ENCODE data around the gene TEAD1. TPM values are rescaled to one million over a fixed set of nuclear protein-coding genes. Genes with fewer than 3 reads are reported as not detected.
A peak's percentile ranks its signal among the peaks of the same experiment; 100 is the strongest.

The TEAD1 gene
- total RNA-seq, 4 donors from 2014 or later: 184 to 272 (median 208) TPM

- H3K9me3 ChIP-seq: no peaks in the 10 kb centered on the region
- ATAC-seq: no peak
- H3K27ac ChIP-seq: no peak overlapping the region
- TF ChIP-seq POLR2A (IDR thresholded peaks at IDR 0.05): no peak
- no peak for TF ChIP-seq POLR2AphosphoS5 (IDR thresholded peaks at IDR 0.05)
- TF ChIP-seq CTCF (IDR thresholded peaks at IDR 0.05): no peak
- no peak for TF ChIP-seq EP300 (IDR thresholded peaks at IDR 0.05)
- H3K4me3 ChIP-seq: no peak overlapping the region
- peaks cover 0 to 55% of the 10 kb centered on the region in 2 donors for H3K36me3 ChIP-seq
- H3K4me1 ChIP-seq: peaks cover 0 to 9% (median 0%) of the 10 kb centered on the region in 3 donors
- WGBS, 2 donors (ENCODE audit: low coverage in 1 of 2): 83% methylated on average over 1 of the region's 6 CpGs; no CpG with 5 or more reads in 1 of the 2 donors
- H3K27me3 ChIP-seq: no peaks in the 10 kb centered on the region
These were observed 206.1 kb downstream of the TEAD1 start for GRCh38 chr11:12880327-12880726.

GRCh38 chr11:12882670-12883069 lies 208.4 kb downstream of the TEAD1 start:
- no peak for ATAC-seq
- H3K9me3 ChIP-seq: no peaks in the 10 kb centered on the region
- no peak overlapping the region for H3K4me3 ChIP-seq
- H3K4me1 ChIP-seq: peaks cover 0 to 9% (median 0%) of the 10 kb centered on the region in 3 donors
- H3K36me3 ChIP-seq: peaks cover 0 to 55% of the 10 kb centered on the region in 2 donors
- TF ChIP-seq POLR2AphosphoS5 (IDR thresholded peaks at IDR 0.05) (no peak), CTCF (IDR thresholded peaks at IDR 0.05) (no peak), EP300 (IDR thresholded peaks at IDR 0.05) (no peak), POLR2A (IDR thresholded peaks at IDR 0.05) (no peak)
- no peaks in the 10 kb centered on the region for H3K27me3 ChIP-seq
- no peak overlapping the region for H3K27ac ChIP-seq
- WGBS, 2 donors (ENCODE audit: low coverage in 1 of 2): 33% methylated on average over 1 of the region's 5 CpGs; no CpG with 5 or more reads in 1 of the 2 donors

GRCh38 chr11:12884751-12885318 lies 210.6 kb downstream of the TEAD1 start:
- no peak overlapping the region for H3K4me3 ChIP-seq
- H3K27ac ChIP-seq: no peak overlapping the region
- WGBS, 2 donors (ENCODE audit: low coverage in 1 of 2): 25 to 56% methylated on average over 1 to 3 of the region's 5 CpGs
- TF ChIP-seq EP300 (IDR thresholded peaks at IDR 0.05): no peak
- no peak for TF ChIP-seq POLR2A (IDR thresholded peaks at IDR 0.05)
- peak; percentile 45 for TF ChIP-seq POLR2AphosphoS5 (IDR thresholded peaks at IDR 0.05)
- H3K4me1 ChIP-seq: peaks cover 0 to 28% (median 10%) of the 10 kb centered on the region in 3 donors
- no peaks in the 10 kb centered on the region for H3K27me3 ChIP-seq
- no peaks in the 10 kb centered on the region for H3K9me3 ChIP-seq
- ATAC-seq: no peak
- peaks cover 0 to 51% of the 10 kb centered on the region in 2 donors for H3K36me3 ChIP-seq

- Histone ChIP-seq H3K4me3 (no peak overlapping the region), H3K27ac (no peak overlapping the region), H3K36me3 (peaks cover 0 to 42% of the 10 kb centered on the region in 2 donors), H3K9me3 (no peaks in the 10 kb centered on the region), H3K4me1 (peaks cover 0 to 37% (median 10%) of the 10 kb centered on the region in 3 donors), H3K27me3 (no peaks in the 10 kb centered on the region)
- TF ChIP-seq CTCF (IDR thresholded peaks at IDR 0.05): no peak
- no peak for TF ChIP-seq POLR2AphosphoS5 (IDR thresholded peaks at IDR 0.05)
- TF ChIP-seq POLR2A (IDR thresholded peaks at IDR 0.05): no peak
- no peak for TF ChIP-seq EP300 (IDR thresholded peaks at IDR 0.05)
- 75 to 77% methylated on average over 3 to 8 of the region's 8 CpGs for WGBS, 2 donors (ENCODE audit: low coverage in 1 of 2)
- no peak for ATAC-seq
These were observed 211.6 kb downstream of the TEAD1 start for GRCh38 chr11:12885717-12886239.

DNA sequence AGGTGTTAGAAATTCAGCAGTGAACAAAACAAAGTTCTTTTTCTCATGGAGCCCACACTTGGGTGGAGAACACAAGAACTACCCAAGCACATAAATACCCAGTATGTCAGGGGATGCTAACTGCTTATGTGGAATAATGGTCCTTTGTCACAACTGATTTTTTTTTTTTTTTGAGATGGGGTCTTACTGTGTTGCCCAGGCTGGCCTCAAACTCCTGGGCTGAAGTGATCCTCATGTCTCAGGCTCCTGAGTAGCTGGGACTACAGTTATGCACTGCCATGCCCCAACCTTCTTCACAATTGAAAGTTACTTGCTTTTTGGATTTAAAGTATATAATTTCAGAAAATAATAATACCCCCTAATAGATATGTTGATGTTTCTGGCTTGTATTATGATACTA lies 212.3 kb downstream of the TEAD1 start:
- ATAC-seq: no peak
- H3K4me1 ChIP-seq: peaks cover 0 to 44% (median 10%) of the 10 kb centered on the region in 3 donors

More for the DNA sequence above, 212.3 kb downstream of the TEAD1 start:
- no peak overlapping the region for H3K4me3 ChIP-seq
- peaks cover 0 to 34% of the 10 kb centered on the region in 2 donors for H3K36me3 ChIP-seq
- no peaks in the 10 kb centered on the region for H3K9me3 ChIP-seq
- no peaks in the 10 kb centered on the region for H3K27me3 ChIP-seq
- no peak for TF ChIP-seq EP300 (IDR thresholded peaks at IDR 0.05)
- TF ChIP-seq POLR2AphosphoS5 (IDR thresholded peaks at IDR 0.05): no peak
- no peak for TF ChIP-seq POLR2A (IDR thresholded peaks at IDR 0.05)
- TF ChIP-seq CTCF (IDR thresholded peaks at IDR 0.05): no peak
- H3K27ac ChIP-seq: no peak overlapping the region

Measured in gastroesophageal sphincter (tissue), 4 donors.